ENCODE measurements around the gene RGCC.

GRCh38 chr13:41413872-41414271, 43.5 kb upstream of the RGCC start:
- TF ChIP-seq CTCF (IDR thresholded peaks at IDR 0.05) (no peak), POLR2A (IDR thresholded peaks at IDR 0.05) (no peak)

Measured in breast epithelium (tissue), 3 donors.